Stimulated activated CD4-positive, alpha-beta T cell treated with anti-CD3 and anti-CD28 coated beads, TNF-alpha, amount 100 ng/mL, for 24 hours (primary cell): ENCODE results near the gene RETREG1.
"Not testable (repeated sequence)": the region's sequence is repeated elsewhere in the genome, so short reads cannot be mapped to it uniquely, and the experiment has no call there.

Source experiments
- DNase-seq, 3 experiments: peaks; one replicate each; pipeline ENCODE4 v3.0.0-alpha.2; 2020; ENCODE audit warnings: low read depth in 3 of 3

The RETREG1 gene

DNA sequence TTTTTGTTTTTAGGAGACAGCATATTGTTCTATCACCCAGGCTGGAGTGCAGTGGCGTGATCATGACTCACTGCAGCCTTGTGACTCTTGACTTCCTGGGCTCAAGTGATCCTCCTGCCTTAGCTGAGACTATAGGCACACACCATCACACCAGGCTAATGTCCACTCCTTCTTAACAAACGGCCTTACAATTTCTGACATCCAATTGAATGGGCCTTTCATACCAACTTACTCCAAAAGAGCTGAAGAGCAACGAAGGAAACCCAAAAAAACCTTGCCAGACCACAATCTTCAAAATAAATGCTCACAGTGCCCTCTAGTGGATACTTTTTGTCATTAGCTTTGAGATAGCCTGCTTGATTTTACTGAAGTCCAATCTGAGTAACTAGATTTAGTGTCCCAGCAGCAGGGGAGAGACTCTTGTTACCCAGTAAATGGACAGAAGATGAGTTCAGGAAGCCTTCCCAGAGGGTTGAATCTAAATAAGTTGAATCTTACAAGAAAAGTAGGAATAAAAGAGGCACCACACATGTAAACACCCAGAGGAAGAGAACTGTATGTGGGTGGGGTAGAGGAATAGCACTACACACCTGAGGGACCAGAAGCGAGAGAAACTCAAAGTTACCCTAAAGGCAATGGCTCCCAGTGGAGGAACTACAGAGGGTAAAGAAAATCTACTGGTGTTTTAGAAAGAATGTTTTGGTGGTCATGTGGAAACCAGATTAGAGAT is 160.5 kb downstream of the RETREG1 start:
- DNase-seq, result peak in 1 of 3 experiments; percentile 16

DNA sequence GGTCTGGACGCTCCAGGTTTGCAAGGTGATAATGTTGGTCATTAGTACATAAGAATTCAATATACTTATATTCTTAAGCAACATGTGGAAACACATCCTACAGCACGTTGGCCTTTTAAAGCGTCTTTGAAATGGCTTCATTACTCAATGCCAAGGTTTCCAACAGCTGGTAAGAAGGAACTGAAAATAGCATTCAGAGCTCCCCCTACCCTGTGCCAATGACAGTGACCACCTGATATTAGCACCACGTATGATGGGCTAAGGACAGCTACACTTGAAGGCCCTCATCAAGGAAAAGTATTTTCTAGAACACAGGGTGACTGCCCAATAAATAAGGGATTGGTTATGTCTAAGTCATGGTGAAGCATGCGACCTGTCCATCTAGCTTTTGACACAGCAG is 161.1 kb downstream of the RETREG1 start:
- no peak for DNase-seq

DNA sequence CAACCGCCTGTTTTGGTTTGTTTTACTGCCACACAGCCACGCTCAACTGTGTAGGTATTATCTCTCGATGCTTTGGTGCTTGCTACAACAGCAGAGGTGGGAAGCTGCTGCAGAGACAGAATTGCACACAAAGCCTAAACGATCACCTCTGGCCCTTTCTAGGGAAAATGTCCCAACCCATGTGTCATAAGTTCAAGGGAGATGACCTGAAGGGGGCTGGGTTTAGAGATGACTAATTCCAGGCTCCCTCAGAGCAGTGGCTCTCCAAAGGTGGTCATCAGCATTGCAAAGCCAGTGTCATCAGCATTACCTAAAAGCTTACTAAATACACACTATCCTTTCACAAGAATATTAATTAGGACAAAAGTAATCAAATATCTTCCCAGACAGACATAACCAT is 162.1 kb downstream of the RETREG1 start:
- DNase-seq, result no peak

DNA sequence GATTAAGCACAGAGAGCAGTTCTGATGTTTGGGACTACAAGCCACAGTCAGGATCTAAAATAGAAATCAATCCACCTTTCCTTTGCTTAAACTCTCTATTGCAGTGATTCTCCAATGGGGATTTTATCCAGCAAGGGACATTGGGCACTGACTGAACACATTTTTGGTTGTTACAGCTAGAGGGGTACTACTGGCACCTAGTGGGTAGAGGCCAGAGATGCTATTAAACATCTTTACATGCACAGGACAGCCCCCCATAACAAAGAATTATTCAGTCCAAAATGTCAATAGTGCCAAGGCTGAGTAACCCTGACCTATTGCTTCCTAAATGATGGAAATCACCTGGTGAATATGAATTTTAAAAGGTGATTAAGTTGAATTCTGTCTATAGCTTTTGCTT is 163.2 kb downstream of the RETREG1 start:
- no peak for DNase-seq

DNA sequence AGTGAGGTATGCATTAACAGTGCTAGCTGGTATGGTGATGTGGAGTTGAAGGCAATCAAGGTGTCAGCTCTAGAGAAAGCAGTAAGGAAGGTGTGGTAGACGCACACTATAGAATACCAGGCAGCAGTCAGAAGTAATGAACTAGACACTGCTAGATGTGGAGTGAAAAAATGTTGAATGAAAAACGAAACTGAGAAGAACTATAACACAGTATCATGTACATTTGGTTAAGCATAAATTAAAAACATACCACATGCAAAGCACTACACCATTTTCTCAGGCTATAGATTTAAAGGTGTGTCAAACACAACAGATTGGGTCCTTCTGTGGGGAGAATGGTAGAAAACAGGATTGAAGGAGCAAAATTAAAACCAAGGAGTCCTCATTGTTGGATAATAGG is 166.6 kb downstream of the RETREG1 start:
- DNase-seq, result no peak

DNA sequence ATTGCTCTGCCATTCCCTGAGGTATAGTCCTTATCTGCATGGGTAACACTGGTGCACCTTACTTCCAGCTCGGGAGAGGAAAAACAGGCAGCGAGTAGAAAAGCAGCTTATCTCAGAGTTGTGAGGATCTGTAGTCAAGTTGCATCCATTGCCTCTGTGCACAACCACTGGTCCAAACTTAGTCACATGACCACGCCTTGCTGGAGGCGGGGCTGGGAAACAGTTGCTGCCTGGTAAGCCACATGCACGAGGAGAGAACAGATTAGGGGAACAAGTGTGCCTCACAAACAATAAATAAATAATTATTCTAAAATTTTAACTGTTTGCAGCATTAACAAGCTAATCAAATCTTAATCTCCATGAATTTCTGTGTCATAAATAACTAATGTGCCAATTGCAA is 169.8 kb downstream of the RETREG1 start:
- no peak for DNase-seq

DNA sequence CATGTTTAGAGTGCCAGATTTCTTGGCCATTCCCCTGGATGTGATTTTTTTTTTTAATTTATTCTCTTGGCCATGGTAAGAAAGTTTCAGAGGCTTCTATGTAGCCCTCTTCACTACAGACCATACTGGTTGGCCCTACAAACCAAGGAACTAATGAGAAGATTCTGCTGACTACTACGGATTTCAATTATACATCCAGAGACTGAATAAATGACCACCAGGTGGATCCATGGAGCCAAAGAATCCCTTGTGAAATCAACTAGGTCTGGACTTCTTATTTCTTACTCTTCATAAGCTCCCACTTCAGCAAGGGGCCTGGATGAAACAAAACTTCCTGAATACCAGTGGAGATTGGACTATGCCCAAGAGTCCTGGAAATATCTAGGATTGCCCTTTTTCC is 178.8 kb downstream of the RETREG1 start:
- no peak for DNase-seq

DNA sequence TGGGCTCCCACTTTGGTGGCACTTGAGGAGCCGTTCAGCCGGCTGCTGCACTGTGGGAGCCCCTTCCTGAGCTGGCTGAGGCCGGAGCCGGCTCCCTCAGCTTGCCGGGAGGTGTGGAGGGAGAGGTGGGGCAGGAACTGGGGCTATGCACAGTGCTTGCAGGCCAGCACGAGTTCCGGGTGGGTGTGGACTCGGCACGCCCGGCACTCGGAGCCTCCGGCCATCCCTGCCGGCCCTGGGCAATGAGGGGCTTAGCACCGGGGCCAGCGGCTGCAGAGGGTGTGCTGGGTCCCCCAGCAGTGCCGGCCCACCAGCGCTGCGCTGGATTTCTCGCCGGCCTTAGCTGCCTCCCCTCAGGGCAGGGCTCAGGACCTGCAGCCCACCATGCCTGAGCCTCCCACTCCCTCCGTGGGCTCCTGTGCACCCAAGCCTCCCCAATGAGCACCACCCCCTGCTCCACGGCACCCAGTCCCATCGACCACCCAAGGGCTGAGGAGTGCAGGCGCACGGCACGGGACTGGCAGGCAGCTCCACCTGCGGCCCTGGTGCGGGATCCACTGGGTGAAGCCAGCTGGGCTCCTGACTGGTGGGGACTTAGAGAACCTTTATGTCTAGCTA is 180.6 kb downstream of the RETREG1 start:
- DNase-seq, result not testable (repeated sequence)

DNA sequence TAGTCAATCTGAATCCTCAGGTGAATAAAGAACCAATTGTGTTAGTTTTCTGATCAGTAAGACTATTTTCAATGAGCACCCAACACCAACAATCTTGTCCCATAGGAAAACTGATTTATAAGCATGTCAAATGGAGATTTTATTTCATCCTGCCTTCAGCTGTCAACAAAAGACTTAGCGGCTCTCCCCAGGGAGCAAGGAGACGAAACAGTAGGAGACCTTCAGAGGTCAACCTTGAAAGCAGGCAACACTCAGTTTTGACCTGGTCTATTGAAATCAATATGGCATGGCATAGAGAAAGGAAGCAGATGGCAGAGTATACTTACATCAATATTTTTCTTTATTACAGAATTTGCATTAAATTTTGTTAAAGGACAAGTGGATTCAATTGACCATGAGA is 185.3 kb downstream of the RETREG1 start:
- DNase-seq, result no peak

DNA sequence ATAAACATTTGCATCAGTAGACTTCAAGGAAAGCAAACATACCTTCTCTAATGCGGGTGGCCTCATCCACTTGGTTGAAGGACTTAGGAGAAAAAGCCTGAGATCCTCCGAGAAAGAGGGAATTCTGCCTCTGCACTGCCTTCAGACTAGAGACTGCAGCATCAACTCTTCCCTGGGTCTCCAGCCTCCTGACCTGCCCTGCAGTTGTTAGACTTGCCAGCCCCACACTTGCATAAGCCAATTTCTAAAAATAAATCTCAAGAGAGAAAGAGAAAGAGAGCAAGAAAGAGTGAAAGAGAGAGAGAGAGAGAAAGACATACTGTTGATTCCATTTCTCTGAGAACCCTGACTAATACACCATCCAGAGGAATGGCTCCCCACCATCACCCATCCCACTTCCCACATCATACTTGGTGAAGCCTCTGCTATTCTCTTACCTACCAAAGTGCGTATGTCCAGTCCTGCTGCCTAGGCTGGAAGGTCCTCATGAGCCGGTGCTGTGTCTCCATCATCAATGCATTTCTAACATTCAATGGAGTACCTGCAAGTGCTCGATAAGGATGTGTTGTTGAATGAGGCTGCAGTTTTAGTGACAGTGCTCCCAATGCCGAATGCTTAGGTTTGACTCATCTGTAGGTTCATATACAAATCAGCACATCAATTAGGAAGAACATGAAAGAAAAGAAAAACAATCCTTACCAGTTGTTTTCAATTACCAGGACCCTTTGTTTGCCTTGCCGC is 186.3 kb downstream of the RETREG1 start:
- DNase-seq, result no peak

DNA sequence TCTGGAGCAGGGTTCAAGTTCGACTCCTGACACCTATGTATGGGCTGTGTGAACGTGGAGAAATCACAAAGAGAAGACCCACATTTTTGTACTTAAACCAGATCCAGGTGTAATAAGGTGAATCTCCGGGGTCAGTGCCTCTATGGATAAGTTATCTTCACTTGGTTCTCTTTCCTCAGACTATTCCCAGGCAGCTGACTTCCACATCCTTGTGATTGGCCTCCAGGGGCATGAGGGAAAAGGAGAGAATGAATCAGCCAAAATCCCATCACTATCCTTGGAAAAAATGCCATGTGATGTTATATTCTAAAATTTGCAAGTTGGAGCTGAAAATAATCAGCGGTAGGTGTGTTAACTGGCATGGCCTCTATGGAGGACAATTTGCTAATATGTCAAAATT is 188.4 kb downstream of the RETREG1 start:
- no peak for DNase-seq

DNA sequence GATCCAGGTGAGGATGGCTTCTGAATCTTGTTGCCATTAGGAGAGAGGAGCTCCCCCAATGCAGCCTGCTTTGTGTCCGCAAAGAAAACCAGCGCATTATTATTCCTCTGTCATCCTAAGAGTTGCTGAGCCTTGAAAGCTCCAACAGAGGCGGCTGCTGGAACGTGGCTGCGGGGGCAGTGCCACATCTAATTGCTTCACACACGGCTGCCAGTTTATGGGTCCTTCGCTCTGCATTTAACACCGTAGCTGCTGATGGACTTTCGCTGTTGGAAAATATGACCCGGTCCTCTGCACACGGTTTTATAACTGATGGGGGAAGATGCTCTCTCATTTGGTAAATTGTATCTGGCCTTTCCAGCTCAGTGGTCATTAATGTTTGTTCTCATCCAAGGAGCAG is 189.2 kb downstream of the RETREG1 start:
- no peak for DNase-seq
